Measurements from ENCODE around the gene ADARB2.

The ADARB2 gene

DNA sequence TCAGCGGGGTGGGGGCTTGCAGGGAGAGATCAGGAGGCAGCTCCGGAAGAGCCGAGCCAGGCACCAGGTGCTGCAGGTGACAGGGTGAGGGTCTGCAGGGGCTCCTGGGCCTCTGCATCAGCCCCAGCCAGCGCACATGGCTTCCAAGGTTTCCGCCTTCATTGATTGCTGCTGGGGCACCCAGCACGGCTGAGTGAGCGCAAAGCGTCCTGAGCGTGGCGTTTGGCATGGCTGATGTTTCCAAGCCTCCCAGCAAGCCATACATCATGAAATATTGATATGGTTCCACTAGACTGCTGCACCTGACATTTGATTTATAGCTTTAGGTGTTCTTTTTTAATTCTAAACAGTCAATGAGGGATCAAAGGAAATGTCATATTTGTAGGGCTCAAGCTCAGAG, 422.1 kb downstream of the ADARB2 start:
- no peak for DNase-seq (ENCODE audit: low spot score)
- H3K27ac ChIP-seq = no peak overlapping the region
- TF ChIP-seq, protein P1, sequence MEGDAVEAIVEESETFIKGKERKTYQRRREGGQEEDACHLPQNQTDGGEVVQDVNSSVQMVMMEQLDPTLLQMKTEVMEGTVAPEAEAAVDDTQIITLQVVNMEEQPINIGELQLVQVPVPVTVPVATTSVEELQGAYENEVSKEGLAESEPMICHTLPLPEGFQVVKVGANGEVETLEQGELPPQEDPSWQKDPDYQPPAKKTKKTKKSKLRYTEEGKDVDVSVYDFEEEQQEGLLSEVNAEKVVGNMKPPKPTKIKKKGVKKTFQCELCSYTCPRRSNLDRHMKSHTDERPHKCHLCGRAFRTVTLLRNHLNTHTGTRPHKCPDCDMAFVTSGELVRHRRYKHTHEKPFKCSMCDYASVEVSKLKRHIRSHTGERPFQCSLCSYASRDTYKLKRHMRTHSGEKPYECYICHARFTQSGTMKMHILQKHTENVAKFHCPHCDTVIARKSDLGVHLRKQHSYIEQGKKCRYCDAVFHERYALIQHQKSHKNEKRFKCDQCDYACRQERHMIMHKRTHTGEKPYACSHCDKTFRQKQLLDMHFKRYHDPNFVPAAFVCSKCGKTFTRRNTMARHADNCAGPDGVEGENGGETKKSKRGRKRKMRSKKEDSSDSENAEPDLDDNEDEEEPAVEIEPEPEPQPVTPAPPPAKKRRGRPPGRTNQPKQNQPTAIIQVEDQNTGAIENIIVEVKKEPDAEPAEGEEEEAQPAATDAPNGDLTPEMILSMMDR (conservative IDR thresholded peaks at IDR 0.05; ENCODE audit: low read depth) = no peak
- CTCF ChIA-PET = no interaction called here
- POLR2A ChIA-PET (ENCODE audit: low non-redundant PET) = no interaction called here

DNA sequence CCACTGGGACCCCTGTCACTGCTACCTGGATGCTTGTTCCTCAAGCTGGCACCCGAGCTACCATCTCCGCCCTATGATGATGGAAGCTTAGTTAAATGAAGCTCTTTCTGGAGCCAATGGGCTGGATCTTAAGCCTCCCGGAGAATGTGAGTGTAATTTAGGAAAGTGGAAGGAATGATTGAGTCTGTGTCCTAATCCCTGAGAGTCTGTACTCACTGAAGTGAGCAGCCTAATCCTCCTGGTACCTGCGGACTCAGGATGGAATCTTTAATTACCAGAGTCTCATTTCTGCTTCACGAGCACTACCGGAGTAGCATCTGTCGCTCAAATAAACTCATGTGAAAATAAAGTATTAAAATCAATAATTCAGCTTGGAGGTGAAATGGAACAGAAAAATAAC, 425.6 kb downstream of the ADARB2 start:
- ChIA-PET POLR2A (ENCODE audit: low non-redundant PET) (no interaction called here), CTCF (no interaction called here)
- TF ChIP-seq, protein P1 (conservative IDR thresholded peaks at IDR 0.05; ENCODE audit: low read depth) = no peak
- H3K27ac ChIP-seq = no peak overlapping the region
- no peak for DNase-seq (ENCODE audit: low spot score)

DNA sequence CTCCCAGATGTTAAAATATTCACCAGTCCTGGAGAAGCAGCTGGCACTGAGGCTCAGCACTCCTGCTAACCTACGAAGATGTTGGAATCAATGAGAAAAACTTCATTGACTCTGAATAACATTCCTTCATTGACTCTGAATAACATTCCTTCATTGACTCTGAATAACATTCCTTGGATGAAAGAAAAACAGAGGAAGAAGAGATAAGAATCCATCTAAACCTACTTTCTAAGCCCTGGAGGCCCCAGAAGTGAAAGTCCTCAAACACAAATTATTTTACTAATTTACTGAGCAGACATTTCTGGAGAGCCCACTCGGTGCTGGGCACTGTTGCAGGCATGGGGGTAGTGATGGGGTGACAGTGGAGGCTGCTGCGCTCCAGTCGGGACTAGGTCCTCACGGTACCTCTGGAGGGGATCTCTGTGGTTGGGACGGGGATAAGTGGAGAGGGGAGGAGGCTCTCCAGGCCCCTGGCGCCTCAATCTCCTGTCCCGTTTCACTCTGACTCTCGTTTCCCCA, 427.0 kb downstream of the ADARB2 start:
- no peak for DNase-seq (ENCODE audit: low spot score)
- TF ChIP-seq, protein P1 (conservative IDR thresholded peaks at IDR 0.05; ENCODE audit: low read depth) = no peak
- CTCF ChIA-PET = no interaction called here
- POLR2A ChIA-PET (ENCODE audit: low non-redundant PET) = no interaction called here
- H3K27ac ChIP-seq = no peak overlapping the region

- ChIA-PET CTCF (no interaction called here), POLR2A (ENCODE audit: low non-redundant PET) (no interaction called here)
- H3K27ac ChIP-seq = no peak overlapping the region
- DNase-seq (ENCODE audit: low spot score) = no peak
- TF ChIP-seq, protein P1 (conservative IDR thresholded peaks at IDR 0.05; ENCODE audit: low read depth) = no peak
These were observed 427.6 kb downstream of the ADARB2 start for GRCh38 chr10:1309617-1310270.

DNA sequence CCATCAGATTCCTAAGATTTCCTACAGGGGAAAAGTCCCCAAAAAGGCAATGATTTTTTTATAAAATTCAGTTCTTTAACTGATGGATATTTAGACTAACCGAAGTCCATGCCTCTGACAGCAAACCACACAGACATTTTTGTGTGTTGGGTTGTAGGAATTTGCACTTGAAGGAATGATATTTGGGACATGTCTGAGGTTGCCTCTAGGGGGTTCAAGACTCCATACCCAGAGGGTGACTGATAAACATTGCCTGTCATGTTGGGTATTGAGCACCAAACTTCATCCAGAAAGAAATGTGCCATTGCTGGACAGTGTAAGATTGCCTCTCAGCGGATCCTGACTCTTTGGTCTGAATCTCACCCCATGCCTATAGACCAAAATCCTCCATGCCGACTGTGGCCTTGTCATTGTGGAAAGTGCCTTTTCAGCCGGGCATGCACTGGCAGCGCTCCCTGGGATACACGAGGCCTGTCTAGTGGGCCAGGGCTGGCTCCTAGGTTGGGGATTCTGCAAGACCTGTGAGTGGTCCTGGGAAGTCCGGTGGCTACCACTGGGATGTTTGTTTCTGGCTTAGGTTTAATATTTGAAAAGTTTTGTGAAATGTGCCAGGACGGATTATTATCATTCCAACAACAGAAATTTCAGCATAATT, 428.2 kb downstream of the ADARB2 start:
- ChIA-PET POLR2A (ENCODE audit: low non-redundant PET) (no interaction called here), CTCF (no interaction called here)
- no peak for DNase-seq (ENCODE audit: low spot score)
- TF ChIP-seq, protein P1 (conservative IDR thresholded peaks at IDR 0.05; ENCODE audit: low read depth) = no peak
- H3K27ac ChIP-seq = no peak overlapping the region

DNA sequence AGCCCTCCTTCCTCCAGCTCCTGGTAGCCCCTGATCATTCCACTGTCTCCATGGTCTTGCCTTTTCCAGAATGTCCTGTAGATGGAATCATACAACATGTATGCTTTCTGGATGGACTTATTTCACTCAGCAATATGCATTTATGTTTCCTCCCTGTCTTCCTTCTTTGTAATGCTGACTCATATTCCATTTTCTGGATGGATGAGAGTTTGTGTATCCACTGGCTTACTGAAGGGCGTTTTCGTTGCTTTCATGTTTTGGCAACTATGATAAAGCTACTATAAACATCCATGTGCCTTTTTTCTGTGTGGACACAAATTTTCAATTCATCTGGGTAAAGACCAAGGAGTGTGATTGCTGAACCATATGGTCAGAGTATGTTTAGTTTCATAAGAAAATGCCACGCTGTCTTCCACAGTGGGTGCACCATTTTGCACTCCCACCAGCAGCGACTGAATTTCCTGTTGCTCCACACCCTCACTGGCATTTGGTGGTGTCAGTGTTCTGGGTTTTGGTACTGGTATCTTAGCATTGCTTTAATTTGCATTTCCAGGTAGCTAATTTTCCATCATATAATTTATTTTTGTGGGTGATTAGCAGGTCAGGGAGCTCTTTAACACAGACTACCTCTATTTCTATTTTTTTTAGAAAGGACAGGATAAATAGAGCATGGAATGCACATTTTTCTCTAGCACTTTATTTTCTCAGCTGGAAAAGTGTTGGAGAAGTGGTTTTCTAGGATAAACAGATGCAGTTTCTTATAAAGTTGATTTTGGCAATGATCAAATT, 429.0 kb downstream of the ADARB2 start:
- DNase-seq (ENCODE audit: low spot score) = no peak
- H3K27ac ChIP-seq = no peak overlapping the region
- ChIA-PET CTCF (no interaction called here), POLR2A (ENCODE audit: low non-redundant PET) (no interaction called here)
- TF ChIP-seq, protein P1 (conservative IDR thresholded peaks at IDR 0.05; ENCODE audit: low read depth) = no peak
